Endodermal cell (in vitro differentiated cells): ENCODE data around the gene TBC1D32. TPM values are rescaled to one million over a fixed set of nuclear protein-coding genes. Genes with fewer than 3 reads are reported as not detected.

Experiments used
- DNase-seq: peaks from one replicate; pipeline ENCODE4 v3.0.0-alpha.2; 2017
- H3K27ac ChIP-seq: 2 replicates; pipeline ENCODE4 v1.5.1; 2013; ENCODE audit warnings: mild to moderate bottlenecking, low read depth, low read length, moderate library complexity
- H3K27me3 ChIP-seq: 2 replicates; pipeline ENCODE4 v1.6.1; 2013; ENCODE audit warnings: mild to moderate bottlenecking, low read length, moderate library complexity; ENCODE audit not compliant: insufficient read depth, control insufficient read depth, poor library complexity, severe bottlenecking
- H3K36me3 ChIP-seq: 2 replicates; pipeline ENCODE4 v1.7.0; 2013; ENCODE audit warnings: mild to moderate bottlenecking, low read length, moderate library complexity; ENCODE audit not compliant: control insufficient read depth, insufficient read depth
- H3K4me1 ChIP-seq: one replicate; pipeline ENCODE4 v1.7.0; 2013; ENCODE audit warnings: low read length; ENCODE audit not compliant: control insufficient read depth, insufficient read depth
- H3K4me3 ChIP-seq: 2 replicates; pipeline ENCODE4 v1.5.1; 2013; ENCODE audit warnings: mild to moderate bottlenecking, low read length, moderate library complexity
- H3K9ac ChIP-seq: 2 replicates; pipeline ENCODE4 v1.6.1; 2013; ENCODE audit warnings: mild to moderate bottlenecking, low read length, moderate library complexity; ENCODE audit not compliant: poor library complexity, severe bottlenecking; ENCODE audit errors: extremely low read depth
- H3K9me3 ChIP-seq: 2 replicates; pipeline ENCODE4 v1.6.1; 2013; ENCODE audit warnings: mild to moderate bottlenecking, low read length, moderate library complexity; ENCODE audit not compliant: control insufficient read depth
- H3K27ac Mint-ChIP-seq: 2 replicates; pipeline ENCODE4 v1.8.0; 2020; ENCODE audit warnings: mixed read lengths
- H3K27me3 Mint-ChIP-seq: 2 replicates; pipeline ENCODE4 v1.8.0; 2021; ENCODE audit warnings: mild to moderate bottlenecking, mixed read lengths; ENCODE audit not compliant: insufficient read depth
- H3K36me3 Mint-ChIP-seq: 2 replicates; pipeline ENCODE4 v1.8.0; 2020; ENCODE audit warnings: low read depth, mixed read lengths
- H3K4me1 Mint-ChIP-seq: 2 replicates; pipeline ENCODE4 v1.8.0; 2020; ENCODE audit warnings: mixed read lengths
- H3K4me3 Mint-ChIP-seq: 2 replicates; pipeline ENCODE4 v1.8.0; 2020; ENCODE audit warnings: mild to moderate bottlenecking, moderate library complexity, mixed read lengths
- H3K9me3 Mint-ChIP-seq: 2 replicates; pipeline ENCODE4 v1.8.0; 2020; ENCODE audit warnings: mild to moderate bottlenecking, mixed read lengths
- WGBS, 2 experiments: methylation state at CpG; one replicate each; pipeline versions ENCODE4 v1.1.5 to v1.1.7; 2013; ENCODE audit warnings: missing lambda C conversion rate in 2 of 2, mixed read lengths in 1 of 2; ENCODE audit not compliant: insufficient coverage in 1 of 2, insufficient read length in 1 of 2; 5-methylcytosine and 5-hydroxymethylcytosine counted together
- total RNA-seq, 2 donors: library from RNA; stranded (reverse); fragmentation: NEBNext Ultra II Directional in 1 of 2; extraction: Animal tissue kit (Norgen Biotek cat#: 25700) in 1 of 2; gene quantifications; 2 replicates in 1 of 2; 3 replicates in 1 of 2; pipeline ENCODE4 v1.2.1, GENCODE V29; 2021
- TF ChIP-seq, protein P1 (sequence below): fragments of 200-600 bp; sonication (generic); conservative IDR thresholded peaks from 2 replicates; pipeline ENCODE4 v1.5.0; 2021; ENCODE audit warnings: antibody characterized with exemption, mild to moderate bottlenecking

Gene TBC1D32
- total RNA-seq, 2 donors from 2014 or later: 16.5 to 21.4 TPM

DNA sequence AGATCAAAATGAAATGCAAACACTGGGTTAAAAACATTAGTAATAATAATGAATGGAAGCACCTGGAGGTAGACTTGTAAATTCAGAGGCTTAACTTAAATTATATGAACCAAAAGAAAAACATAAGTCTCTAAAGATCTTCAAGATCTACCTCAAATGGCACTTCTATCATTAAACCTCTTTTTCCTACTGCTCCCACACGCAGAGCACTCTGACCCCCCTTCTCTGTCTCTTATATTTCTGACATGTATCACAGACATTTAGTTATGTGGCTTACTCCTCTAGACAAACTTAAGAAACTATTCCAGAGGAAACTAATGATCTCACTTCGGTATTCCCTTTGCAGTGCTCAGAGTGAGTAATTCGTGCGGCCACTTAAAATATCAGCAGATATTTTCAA lies 1.1 kb downstream of the TBC1D32 start:
- no peak overlapping the region for H3K27ac Mint-ChIP-seq
- 95 to 96% methylated on average over 3 to 4 of the region's 4 CpGs for WGBS, 2 experiments
- H3K9me3 Mint-ChIP-seq: no peaks in the 10 kb centered on the region
- H3K4me1 Mint-ChIP-seq: peaks cover 17% of the 10 kb centered on the region
- no peak overlapping the region for H3K4me3 ChIP-seq
- no peaks in the 10 kb centered on the region for H3K9me3 ChIP-seq
- TF ChIP-seq, protein P1, sequence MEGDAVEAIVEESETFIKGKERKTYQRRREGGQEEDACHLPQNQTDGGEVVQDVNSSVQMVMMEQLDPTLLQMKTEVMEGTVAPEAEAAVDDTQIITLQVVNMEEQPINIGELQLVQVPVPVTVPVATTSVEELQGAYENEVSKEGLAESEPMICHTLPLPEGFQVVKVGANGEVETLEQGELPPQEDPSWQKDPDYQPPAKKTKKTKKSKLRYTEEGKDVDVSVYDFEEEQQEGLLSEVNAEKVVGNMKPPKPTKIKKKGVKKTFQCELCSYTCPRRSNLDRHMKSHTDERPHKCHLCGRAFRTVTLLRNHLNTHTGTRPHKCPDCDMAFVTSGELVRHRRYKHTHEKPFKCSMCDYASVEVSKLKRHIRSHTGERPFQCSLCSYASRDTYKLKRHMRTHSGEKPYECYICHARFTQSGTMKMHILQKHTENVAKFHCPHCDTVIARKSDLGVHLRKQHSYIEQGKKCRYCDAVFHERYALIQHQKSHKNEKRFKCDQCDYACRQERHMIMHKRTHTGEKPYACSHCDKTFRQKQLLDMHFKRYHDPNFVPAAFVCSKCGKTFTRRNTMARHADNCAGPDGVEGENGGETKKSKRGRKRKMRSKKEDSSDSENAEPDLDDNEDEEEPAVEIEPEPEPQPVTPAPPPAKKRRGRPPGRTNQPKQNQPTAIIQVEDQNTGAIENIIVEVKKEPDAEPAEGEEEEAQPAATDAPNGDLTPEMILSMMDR: no peak
- peak overlapping the region; percentile 78 for H3K4me3 Mint-ChIP-seq
- no peaks in the 10 kb centered on the region for H3K27me3 Mint-ChIP-seq
- H3K27me3 ChIP-seq: no peaks in the 10 kb centered on the region
- no peak for DNase-seq
- no peaks in the 10 kb centered on the region for H3K36me3 Mint-ChIP-seq
- no peaks in the 10 kb centered on the region for H3K4me1 ChIP-seq
- H3K27ac ChIP-seq: no peak overlapping the region
- H3K36me3 ChIP-seq: no peaks in the 10 kb centered on the region
- H3K9ac ChIP-seq: no peak overlapping the region

DNA sequence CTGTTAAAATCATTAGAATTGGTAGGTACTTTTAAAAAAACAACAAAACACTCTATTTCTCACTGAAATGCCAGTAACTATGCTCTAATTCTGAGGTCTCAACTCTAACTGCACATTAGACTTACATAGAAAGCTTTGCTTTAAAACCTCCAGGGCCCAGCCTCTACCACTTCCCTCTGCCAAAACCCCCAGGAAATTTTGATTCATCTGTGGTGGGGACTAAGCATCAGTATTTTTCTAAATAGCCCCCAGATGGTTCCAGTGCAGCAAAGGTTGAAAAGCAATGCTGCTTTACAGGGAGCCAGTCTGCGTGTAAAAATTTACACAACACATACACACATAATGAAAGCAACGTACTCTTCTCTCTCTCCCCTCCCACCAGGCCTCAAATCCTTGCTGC lies 3.8 kb downstream of the TBC1D32 start:
- Histone ChIP-seq H3K4me1 (no peaks in the 10 kb centered on the region), H3K9ac (no peak overlapping the region), H3K27me3 (no peaks in the 10 kb centered on the region), H3K9me3 (no peaks in the 10 kb centered on the region), H3K4me3 (no peak overlapping the region), H3K27ac (no peak overlapping the region), H3K36me3 (no peaks in the 10 kb centered on the region)
- no peak for DNase-seq
- no peaks in the 10 kb centered on the region for H3K27me3 Mint-ChIP-seq
- 92% methylated on average over 2 of the region's 2 CpGs; no CpG with 5 or more reads in 1 of the 2 experiments for WGBS, 2 experiments
- H3K4me3 Mint-ChIP-seq: no peak overlapping the region
- no peaks in the 10 kb centered on the region for H3K9me3 Mint-ChIP-seq
- no peak overlapping the region for H3K27ac Mint-ChIP-seq
- TF ChIP-seq, protein P1: no peak
- H3K36me3 Mint-ChIP-seq: no peaks in the 10 kb centered on the region
- H3K4me1 Mint-ChIP-seq: peaks cover 17% of the 10 kb centered on the region

DNA sequence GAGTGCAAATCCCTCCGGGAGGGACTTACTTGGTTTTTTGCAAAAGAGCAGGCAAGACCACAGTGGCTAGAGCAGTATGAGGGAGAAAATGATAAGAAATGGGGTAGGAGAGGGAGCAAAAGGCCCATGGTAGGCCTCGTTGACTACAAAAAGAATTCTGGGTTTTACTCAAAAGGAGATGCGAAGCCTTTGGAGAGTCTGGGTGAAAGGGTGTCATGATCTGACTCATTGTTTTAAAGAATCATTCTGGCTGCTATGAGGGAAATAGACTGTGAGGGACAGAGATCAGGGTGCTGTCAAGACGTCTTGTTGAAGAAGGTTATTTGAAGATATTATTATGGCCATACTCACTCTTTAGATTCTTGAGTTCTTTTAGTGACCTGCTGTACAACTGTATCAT lies 13.0 kb downstream of the TBC1D32 start:
- H3K9me3 ChIP-seq: no peaks in the 10 kb centered on the region
- H3K4me1 Mint-ChIP-seq: no peaks in the 10 kb centered on the region
- no peaks in the 10 kb centered on the region for H3K4me1 ChIP-seq
- TF ChIP-seq, protein P1: no peak
- no peak overlapping the region for H3K4me3 Mint-ChIP-seq
- peaks cover 8% of the 10 kb centered on the region for H3K36me3 Mint-ChIP-seq
- no peak overlapping the region for H3K9ac ChIP-seq
- no peaks in the 10 kb centered on the region for H3K27me3 ChIP-seq
- no peaks in the 10 kb centered on the region for H3K36me3 ChIP-seq
- peak overlapping the region; percentile 32 for H3K27ac Mint-ChIP-seq
- WGBS, 2 experiments: 88 to 98% methylated on average over 4 of the region's 4 CpGs
- no peak overlapping the region for H3K27ac ChIP-seq
- H3K4me3 ChIP-seq: no peak overlapping the region
- no peaks in the 10 kb centered on the region for H3K9me3 Mint-ChIP-seq
- DNase-seq: no peak
- no peaks in the 10 kb centered on the region for H3K27me3 Mint-ChIP-seq
